Natural killer cell (primary cell): ENCODE data around the gene MRPL30. TPM values are rescaled to one million over a fixed set of nuclear protein-coding genes. Genes with fewer than 3 reads are reported as not detected.

Experiments used
- ATAC-seq, 3 donors: fragments of 150-1000 bp in 2 of 3; fragments of 200-7000 bp in 1 of 3; cut with Tn5 transposase; 1 replicate in 1 of 3; 2 replicates in 2 of 3; pipeline ENCODE4 v1.10.0; 2021; ENCODE audit warnings: mild to moderate bottlenecking in 2 of 3, moderate library complexity in 2 of 3
- DNase-seq, 2 donors: peaks; one replicate each; pipeline versions ENCODE4 v3.0.0 to v3.0.0-alpha.2; 2013 to 2021; ENCODE audit warnings: mixed read lengths in 1 of 2
- H3K27ac ChIP-seq: one replicate; pipeline ENCODE4 v1.5.1; 2013; ENCODE audit warnings: mild to moderate bottlenecking, low read length
- H3K27me3 ChIP-seq: one replicate; pipeline ENCODE4 v1.6.1; 2013; ENCODE audit warnings: low read length; ENCODE audit not compliant: control insufficient read depth, insufficient read depth
- H3K36me3 ChIP-seq: one replicate; pipeline ENCODE4 v1.6.1; 2013; ENCODE audit warnings: low read length; ENCODE audit not compliant: control insufficient read depth, insufficient read depth
- H3K4me1 ChIP-seq: one replicate; pipeline ENCODE4 v1.6.1; 2013; ENCODE audit warnings: low read length; ENCODE audit not compliant: control insufficient read depth, insufficient read depth
- H3K4me3 ChIP-seq: one replicate; pipeline ENCODE4 v1.5.1; 2013; ENCODE audit warnings: low read length
- H3K9me3 ChIP-seq: one replicate; pipeline ENCODE4 v1.6.1; 2013; ENCODE audit warnings: low read length; ENCODE audit not compliant: control insufficient read depth, insufficient read depth
- H3K27ac Mint-ChIP-seq, 2 donors: one replicate each; pipeline ENCODE4 v1.8.0; 2022; ENCODE audit warnings: mild to moderate bottlenecking in 2 of 2, mixed read lengths in 2 of 2, moderate library complexity in 1 of 2
- H3K27me3 Mint-ChIP-seq, 2 donors: one replicate each; pipeline ENCODE4 v1.8.0; 2022; ENCODE audit warnings: low read depth in 2 of 2, mixed read lengths in 2 of 2
- H3K36me3 Mint-ChIP-seq: one replicate; pipeline ENCODE4 v1.8.0; 2022; ENCODE audit warnings: mixed read lengths
- H3K4me1 Mint-ChIP-seq, 2 donors: one replicate each; pipeline ENCODE4 v1.8.0; 2022; ENCODE audit warnings: mixed read lengths in 2 of 2
- H3K4me3 Mint-ChIP-seq: one replicate; pipeline ENCODE4 v1.8.0; 2022; ENCODE audit warnings: mild to moderate bottlenecking, moderate library complexity, mixed read lengths
- H3K9me3 Mint-ChIP-seq, 2 donors: one replicate each; pipeline ENCODE4 v1.8.0; 2022; ENCODE audit warnings: mixed read lengths in 2 of 2
- CTCF ChIP-seq: fragments of 200-600 bp; IDR thresholded peaks from one replicate; pipeline ENCODE4 v1.8.0; 2022; ENCODE audit warnings: antibody characterized with exemption
- WGBS: methylation state at CpG from one replicate; pipeline ENCODE4 v1.1.7; 2013; ENCODE audit warnings: missing lambda C conversion rate; ENCODE audit not compliant: insufficient coverage; 5-methylcytosine and 5-hydroxymethylcytosine counted together
- intact Hi-C: fragments of 100-400 bp; cut with micrococcal nuclease; formaldehyde crosslinking; loops from one replicate; pipeline ENCODE4 v1.14.2; 2022
- total RNA-seq, 4 donors: library from RNA; stranded (reverse); fragments of 120-200 nt in 1 of 4; gene quantifications; one replicate each; pipeline versions ENCODE4 v1.2.3 to v1.2.4, GENCODE V29; 2013 to 2022

MRPL30 gene
- total RNA-seq, 3 donors from 2014 or later (not counting 1 experiment from before 2014, with no cell fraction given), result 16.0 to 18.6 (median 16.9) TPM

- no peaks in the 10 kb centered on the region for H3K9me3 ChIP-seq
- no peaks in the 10 kb centered on the region for H3K9me3 Mint-ChIP-seq
- intact Hi-C loops, result loop anchor here (10.0 kb wide), 1 partner anchor 337 kb away; no protein-coding TSS in a partner anchor
- peaks cover 5 to 8% of the 10 kb centered on the region in 2 donors for H3K4me1 Mint-ChIP-seq
- no peak overlapping the region for H3K4me3 ChIP-seq
- peaks cover 56% of the 10 kb centered on the region for H3K36me3 ChIP-seq
- H3K27ac Mint-ChIP-seq, result peak overlapping the region in 1 of 2 donors; percentile 6
- no peak for TF ChIP-seq CTCF
- DNase-seq, result no peak
- ATAC-seq, result no peak
- H3K27ac ChIP-seq, result no peak overlapping the region
- H3K27me3 Mint-ChIP-seq, result no peaks in the 10 kb centered on the region
- WGBS, result 92% methylated on average over 7 of the region's 8 CpGs
- H3K4me3 Mint-ChIP-seq, result no peak overlapping the region
- no peaks in the 10 kb centered on the region for H3K4me1 ChIP-seq
- no peaks in the 10 kb centered on the region for H3K36me3 Mint-ChIP-seq
- H3K27me3 ChIP-seq, result no peaks in the 10 kb centered on the region
These were observed 9.4 kb upstream of the MRPL30 start for GRCh38 chr2:99171377-99172140.

DNA sequence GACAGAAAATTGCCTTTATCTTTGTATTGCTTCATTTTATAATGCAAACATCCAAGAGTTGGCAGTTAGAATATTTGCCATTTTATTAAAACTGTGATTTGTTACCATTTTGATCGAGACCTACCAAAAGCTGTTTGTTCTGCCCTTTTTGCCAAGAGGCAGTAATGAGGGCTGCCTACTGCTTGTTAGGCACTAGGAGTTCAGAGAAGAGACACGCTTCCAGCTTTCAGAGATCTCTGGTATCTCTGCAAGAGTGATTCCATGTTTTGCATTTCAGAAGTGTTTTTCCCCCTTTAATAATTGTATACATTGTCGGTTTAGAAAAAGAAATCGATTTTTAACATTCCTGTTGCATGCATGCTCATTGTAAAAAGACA lies 628 bp downstream of the MRPL30 start:
- Mint-ChIP-seq H3K4me3 (peak overlapping the region; percentile 100), H3K36me3 (no peaks in the 10 kb centered on the region), H3K4me1 (peaks cover 58 to 62% of the 10 kb centered on the region in 2 donors), H3K27me3 (no peaks in the 10 kb centered on the region), H3K9me3 (no peaks in the 10 kb centered on the region), H3K27ac (peak overlapping the region; percentile 99 to 100)
- Histone ChIP-seq H3K4me3 (peak overlapping the region; percentile 75), H3K27me3 (no peaks in the 10 kb centered on the region), H3K27ac (peak overlapping the region; percentile 74), H3K9me3 (no peaks in the 10 kb centered on the region), H3K4me1 (peaks cover 20% of the 10 kb centered on the region), H3K36me3 (no peaks in the 10 kb centered on the region)
- DNase-seq (peak in 1 of 2 donors; percentile 13), ATAC-seq (no peak)
- TF ChIP-seq CTCF, result no peak
- intact Hi-C loops, result loop anchor here (1.0 kb wide), 4 partner anchors 27 to 309 kb away; partner anchors contain the start of genes C2orf15, LIPT1, REV1 and TSGA10
- 6% methylated on average over 1 of the region's 4 CpGs for WGBS

DNA sequence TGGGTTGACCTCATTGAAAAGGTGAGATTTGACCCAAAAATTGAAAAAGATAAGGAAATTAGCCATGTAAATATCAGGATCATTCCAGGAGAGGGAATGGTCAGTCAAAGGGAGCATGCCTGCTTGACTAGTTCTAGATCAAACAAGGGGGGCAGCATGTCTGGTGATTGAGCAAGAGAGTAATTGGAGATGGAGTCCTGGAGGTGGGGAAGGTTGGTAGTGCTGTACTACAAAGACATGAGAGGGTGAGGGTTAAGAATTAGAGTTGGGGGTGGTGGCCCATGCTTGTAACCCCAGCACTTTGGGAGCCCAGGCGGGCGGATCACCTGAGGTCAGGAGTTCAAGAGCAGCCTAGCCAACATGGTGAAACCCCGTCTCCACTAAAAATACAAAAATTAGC lies 2.0 kb downstream of the MRPL30 start:
- no peak overlapping the region for H3K27ac ChIP-seq
- Mint-ChIP-seq H3K36me3 (no peaks in the 10 kb centered on the region), H3K27me3 (no peaks in the 10 kb centered on the region), H3K27ac (peak overlapping the region; percentile 30 to 58), H3K9me3 (no peaks in the 10 kb centered on the region), H3K4me3 (peak overlapping the region; percentile 40), H3K4me1 (peaks cover 49 to 54% of the 10 kb centered on the region in 2 donors)
- 100% methylated on average over 3 of the region's 3 CpGs for whole genome bisulfite sequencing
- no peak overlapping the region for H3K4me3 ChIP-seq
- DNase-seq (no peak), ATAC-seq (no peak)
- intact Hi-C loops, result no loop called here
- no peaks in the 10 kb centered on the region for H3K27me3 ChIP-seq
- TF ChIP-seq CTCF, result no peak
- H3K4me1 ChIP-seq, result peaks cover 20% of the 10 kb centered on the region
- no peaks in the 10 kb centered on the region for H3K9me3 ChIP-seq
- peaks cover 3% of the 10 kb centered on the region for H3K36me3 ChIP-seq
